CD4-positive, alpha-beta T cell treated with Interleukin-12 subunit alpha and Interleukin-12 subunit beta, for 1 hour (primary cell): Measurements from ENCODE around the gene LENEP.

Experiments
- DNase-seq: peaks from one replicate; pipeline ENCODE4 v3.0.0-alpha.2; 2020

Gene LENEP

GRCh38 chr1:154993572-154994268 lies at the start of gene LENEP:
TSS of gene LENEP (plus strand) at chr1:154993586. CDS start at chr1:154993608, 22 bp downstream.
- DNase-seq = no peak

GRCh38 chr1:154943649-154944400 lies 49.6 kb upstream of the LENEP start:
- DNase-seq = peak; percentile 53

GRCh38 chr1:154944401-154945159 lies 48.8 kb upstream of the LENEP start:
- DNase-seq = no peak

- no peak for DNase-seq
Measured at GRCh38 chr1:154945160-154945961, 48.0 kb upstream of the LENEP start.

GRCh38 chr1:154945962-154946850 lies 47.2 kb upstream of the LENEP start:
- DNase-seq = no peak

- no peak for DNase-seq
Measured at GRCh38 chr1:154948079-154948478, 45.3 kb upstream of the LENEP start.

- DNase-seq = peak; percentile 83
Measured at GRCh38 chr1:154951901-154952657, 41.3 kb upstream of the LENEP start.

GRCh38 chr1:154952664-154953063 lies 40.7 kb upstream of the LENEP start:
- no peak for DNase-seq

- DNase-seq = no peak
Measured at GRCh38 chr1:154953611-154954038, 39.8 kb upstream of the LENEP start.

GRCh38 chr1:154954541-154954940 lies 38.8 kb upstream of the LENEP start:
- DNase-seq = no peak

GRCh38 chr1:154955039-154955717 lies 38.2 kb upstream of the LENEP start:
- peak; percentile 98 for DNase-seq

- peak; percentile 96 for DNase-seq
Measured at GRCh38 chr1:154955718-154956543, 37.5 kb upstream of the LENEP start, which contains the start of gene PBXIP1. TSS of gene PBXIP1 (minus strand) at chr1:154956099. CDS start at chr1:154953721, 2,378 bp downstream.

- DNase-seq = no peak
Measured at GRCh38 chr1:154956544-154956941, 36.8 kb upstream of the LENEP start.

- DNase-seq = no peak
Measured at GRCh38 chr1:154957091-154957657, 36.2 kb upstream of the LENEP start.

GRCh38 chr1:154958036-154958435 lies 35.4 kb upstream of the LENEP start:
- DNase-seq = no peak

- DNase-seq = no peak
Measured at GRCh38 chr1:154958681-154959425, 34.5 kb upstream of the LENEP start.

GRCh38 chr1:154959426-154959780 lies 34.0 kb upstream of the LENEP start:
- DNase-seq = no peak
